ENCODE measurements around the gene BSN.

The BSN gene

GRCh38 chr3:49701388-49702077, 147.3 kb downstream of the BSN start:
- no peak for FAIRE-seq

GRCh38 chr3:49702672-49703071, 148.4 kb downstream of the BSN start:
- FAIRE-seq: no peak

GRCh38 chr3:49703443-49703927, 149.2 kb downstream of the BSN start:
- FAIRE-seq: no peak

- no peak for FAIRE-seq
Measured at GRCh38 chr3:49703956-49704355, 149.7 kb downstream of the BSN start.

- no peak for FAIRE-seq
Measured at GRCh38 chr3:49704629-49705028, 150.4 kb downstream of the BSN start.

GRCh38 chr3:49705390-49705960, 151.2 kb downstream of the BSN start:
- FAIRE-seq: no peak

- no peak for FAIRE-seq
Measured at GRCh38 chr3:49706456-49707112, 152.3 kb downstream of the BSN start.

GRCh38 chr3:49707113-49707480, 152.8 kb downstream of the BSN start:
- no peak for FAIRE-seq

GRCh38 chr3:49709852-49710251, 155.6 kb downstream of the BSN start:
- FAIRE-seq: no peak

- FAIRE-seq: no peak
Measured at GRCh38 chr3:49711489-49711888, 157.2 kb downstream of the BSN start.

GRCh38 chr3:49712166-49712565, 157.9 kb downstream of the BSN start:
- FAIRE-seq: no peak

GRCh38 chr3:49712631-49713317, 158.5 kb downstream of the BSN start:
- FAIRE-seq: no peak

GRCh38 chr3:49713336-49714105, 159.2 kb downstream of the BSN start:
- no peak for FAIRE-seq

GRCh38 chr3:49714728-49715550, 160.7 kb downstream of the BSN start:
- FAIRE-seq: no peak

GRCh38 chr3:49715611-49716121, 161.4 kb downstream of the BSN start:
- no peak for FAIRE-seq

- no peak for FAIRE-seq
Measured at GRCh38 chr3:49716169-49716568, 161.9 kb downstream of the BSN start.

GRCh38 chr3:49716691-49717210, 162.5 kb downstream of the BSN start:
- FAIRE-seq: no peak

GRCh38 chr3:49717211-49717958, 163.1 kb downstream of the BSN start:
- no peak for FAIRE-seq

GRCh38 chr3:49717959-49718857, 163.9 kb downstream of the BSN start:
- FAIRE-seq: no peak

GRCh38 chr3:49718858-49719213, 164.6 kb downstream of the BSN start:
- FAIRE-seq: no peak

All from G401.6 (cell line).